ENCODE measurements around the gene KDM6B. TPM values are rescaled to one million over a fixed set of nuclear protein-coding genes. Genes with fewer than 3 reads are reported as not detected.
A peak's percentile ranks its signal among the peaks of the same experiment; 100 is the strongest.

The KDM6B gene
- total and polyA plus RNA-seq, 7 experiments from 2014 or later, result 0.95 to 179 (median 119) TPM

GRCh38 chr17:7820231-7820630 lies 13.8 kb upstream of the KDM6B start:
- Histone ChIP-seq H3K27me3 (ENCODE audit: control insufficient read depth in 2 of 2, insufficient read depth in 2 of 2, low read length in 2 of 2) (no peaks in the 10 kb centered on the region), H3K36me3 (ENCODE audit: control insufficient read depth in 2 of 3, insufficient read depth in 3 of 3, low read length in 3 of 3) (no peaks in the 10 kb centered on the region), H3K4me3 (ENCODE audit: low read length) (no peak overlapping the region), H3K4me1 (ENCODE audit: control insufficient read depth in 2 of 2, insufficient read depth in 2 of 2, low read length in 2 of 2) (no peaks in the 10 kb centered on the region), H3K9me3 (ENCODE audit: control insufficient read depth in 2 of 3, low read length in 3 of 3) (no peaks in the 10 kb centered on the region), H3K27ac (ENCODE audit: low read depth, low read length) (no peak overlapping the region)
- ATAC-seq (no peak), DNase-seq (no peak)
- Mint-ChIP-seq H3K4me1 (peaks cover 0 to 5% (median 0%) of the 10 kb centered on the region in 7 donors), H3K36me3 (no peaks in the 10 kb centered on the region), H3K27ac (no peak overlapping the region), H3K27me3 (peaks cover 0 to 5% (median 0%) of the 10 kb centered on the region in 5 donors), H3K9me3 (no peaks in the 10 kb centered on the region), H3K4me3 (no peak overlapping the region)
- CTCF ChIA-PET, result interaction anchor here (2.0 kb wide), 1 partner anchor 18 kb away, joined by 5 read pairs; no protein-coding TSS in a partner anchor
- POLR2A ChIA-PET, result interaction anchor here (1.0 kb wide), 1 partner anchor 15 kb away, joined by 3 read pairs; no protein-coding TSS in a partner anchor
- intact Hi-C loops (cut with micrococcal nuclease), result loop anchor here in 1 of 2 donors (10.0 kb wide), 1 partner anchor 75 kb away; no protein-coding TSS in a partner anchor

DNA sequence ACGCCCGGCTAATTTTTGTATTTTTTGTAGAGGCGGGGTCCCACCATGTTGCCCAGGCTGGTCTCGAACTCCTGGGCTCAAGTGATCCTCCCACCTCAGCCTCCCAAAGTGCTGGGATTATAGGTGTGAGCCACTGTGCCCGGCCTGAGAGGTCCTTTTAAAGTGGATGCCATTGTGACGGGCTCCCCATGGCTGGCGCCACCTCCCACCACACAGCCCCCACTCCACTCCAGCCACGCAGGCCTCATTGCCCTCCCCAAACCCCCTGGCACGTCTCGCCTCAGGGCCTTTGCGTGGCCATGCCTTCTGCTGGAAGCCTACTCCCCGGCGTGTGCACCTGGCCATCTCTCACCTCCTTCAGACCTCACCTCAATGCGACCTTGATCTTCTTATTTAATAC lies 11.9 kb upstream of the KDM6B start:
- Mint-ChIP-seq H3K4me3 (no peak overlapping the region), H3K9me3 (no peaks in the 10 kb centered on the region), H3K27ac (peak overlapping the region in 1 of 9 donors; percentile 10), H3K27me3 (peaks cover 0 to 15% (median 0%) of the 10 kb centered on the region in 5 donors), H3K4me1 (peaks cover 0 to 5% (median 0%) of the 10 kb centered on the region in 7 donors), H3K36me3 (no peaks in the 10 kb centered on the region)
- no peak overlapping the region for H3K4me3 ChIP-seq (ENCODE audit: low read length)
- H3K36me3 ChIP-seq (ENCODE audit: control insufficient read depth in 2 of 3, insufficient read depth in 3 of 3, low read length in 3 of 3), result no peaks in the 10 kb centered on the region
- POLR2A ChIA-PET, result no interaction called here
- no peaks in the 10 kb centered on the region for H3K27me3 ChIP-seq (ENCODE audit: control insufficient read depth in 2 of 2, insufficient read depth in 2 of 2, low read length in 2 of 2)
- no peaks in the 10 kb centered on the region for H3K9me3 ChIP-seq (ENCODE audit: control insufficient read depth in 2 of 3, low read length in 3 of 3)
- CTCF ChIA-PET, result interaction anchor here (1.0 to 2.2 kb wide), 5 partner anchors 11 to 219 kb away, joined by 3 to 9 read pairs (median 5); no protein-coding TSS in a partner anchor
- ATAC-seq (no peak), DNase-seq (no peak)
- H3K4me1 ChIP-seq (ENCODE audit: control insufficient read depth in 2 of 2, insufficient read depth in 2 of 2, low read length in 2 of 2), result no peaks in the 10 kb centered on the region
- intact Hi-C loops (cut with micrococcal nuclease), result loop anchor here (1.0 to 10.0 kb wide), 9 partner anchors 11 to 235 kb away; partner anchors contain the start of genes KDM6B (in 1 of the 2) and NAA38 (in 1 of the 2)
- H3K27ac ChIP-seq (ENCODE audit: low read depth, low read length), result no peak overlapping the region

GRCh38 chr17:7823581-7824001 lies 10.4 kb upstream of the KDM6B start:
- no peak for ATAC-seq
- Histone ChIP-seq H3K9me3 (ENCODE audit: control insufficient read depth in 2 of 3, low read length in 3 of 3) (no peaks in the 10 kb centered on the region), H3K27me3 (ENCODE audit: control insufficient read depth in 2 of 2, insufficient read depth in 2 of 2, low read length in 2 of 2) (no peaks in the 10 kb centered on the region), H3K4me1 (ENCODE audit: control insufficient read depth in 2 of 2, insufficient read depth in 2 of 2, low read length in 2 of 2) (no peaks in the 10 kb centered on the region), H3K4me3 (ENCODE audit: low read length) (no peak overlapping the region), H3K36me3 (ENCODE audit: control insufficient read depth in 2 of 3, insufficient read depth in 3 of 3, low read length in 3 of 3) (no peaks in the 10 kb centered on the region), H3K27ac (ENCODE audit: low read depth, low read length) (no peak overlapping the region)
- Mint-ChIP-seq H3K4me1 (peaks cover 0 to 5% (median 0%) of the 10 kb centered on the region in 7 donors), H3K36me3 (no peaks in the 10 kb centered on the region), H3K27me3 (peaks cover 0 to 23% (median 0%) of the 10 kb centered on the region in 5 donors), H3K4me3 (no peak overlapping the region), H3K9me3 (no peaks in the 10 kb centered on the region), H3K27ac (peak overlapping the region in 1 of 9 donors; percentile 38)
- ChIA-PET CTCF (interaction anchor here (0.6 to 2.2 kb wide), 10 partner anchors 9 to 293 kb away, joined by 3 to 8 read pairs (median 4); partner anchors contain the start of genes CYB5D1 and NAA38), POLR2A (interaction anchor here (0.6 kb wide), 1 partner anchor 20 kb away, joined by 3 read pairs; no protein-coding TSS in a partner anchor)
- DNase-seq, result no peak
- intact Hi-C loops (cut with micrococcal nuclease), result loop anchor here in 1 of 2 donors (10.0 kb wide), 1 partner anchor 79 kb away; no protein-coding TSS in a partner anchor

GRCh38 chr17:7824021-7824924 lies 9.7 kb upstream of the KDM6B start:
- Histone ChIP-seq H3K4me3 (ENCODE audit: low read length) (no peak overlapping the region), H3K27ac (ENCODE audit: low read depth, low read length) (no peak overlapping the region), H3K36me3 (ENCODE audit: control insufficient read depth in 2 of 3, insufficient read depth in 3 of 3, low read length in 3 of 3) (no peaks in the 10 kb centered on the region), H3K9me3 (ENCODE audit: control insufficient read depth in 2 of 3, low read length in 3 of 3) (no peaks in the 10 kb centered on the region), H3K4me1 (ENCODE audit: control insufficient read depth in 2 of 2, insufficient read depth in 2 of 2, low read length in 2 of 2) (no peaks in the 10 kb centered on the region), H3K27me3 (ENCODE audit: control insufficient read depth in 2 of 2, insufficient read depth in 2 of 2, low read length in 2 of 2) (no peaks in the 10 kb centered on the region)
- no peak for ATAC-seq
- Mint-ChIP-seq H3K27me3 (peaks cover 0 to 26% (median 0%) of the 10 kb centered on the region in 5 donors), H3K4me1 (peaks cover 0 to 5% (median 0%) of the 10 kb centered on the region in 7 donors), H3K9me3 (no peaks in the 10 kb centered on the region), H3K27ac (peak overlapping the region in 2 of 9 donors; percentile 23 to 38), H3K4me3 (no peak overlapping the region), H3K36me3 (no peaks in the 10 kb centered on the region)
- intact Hi-C loops (cut with micrococcal nuclease), result loop anchor here in 1 of 2 donors (10.0 kb wide), 1 partner anchor 79 kb away; no protein-coding TSS in a partner anchor
- no peak for DNase-seq
- ChIA-PET CTCF (interaction anchor here (0.7 to 2.2 kb wide), 8 partner anchors 9 to 74 kb away, joined by 3 to 8 read pairs (median 4); partner anchors contain the start of genes CYB5D1 and NAA38), POLR2A (interaction anchor here (0.8 to 1.7 kb wide), 3 partner anchors 11 to 161 kb away, joined by 3 to 7 read pairs (median 3); partner anchors contain the start of gene NAA38)

GRCh38 chr17:7825206-7825990 lies 8.6 kb upstream of the KDM6B start:
- no peak overlapping the region for H3K4me3 ChIP-seq (ENCODE audit: low read length)
- no peaks in the 10 kb centered on the region for H3K27me3 ChIP-seq (ENCODE audit: control insufficient read depth in 2 of 2, insufficient read depth in 2 of 2, low read length in 2 of 2)
- no peaks in the 10 kb centered on the region for H3K4me1 ChIP-seq (ENCODE audit: control insufficient read depth in 2 of 2, insufficient read depth in 2 of 2, low read length in 2 of 2)
- peak; percentile 47 for ATAC-seq
- ChIA-PET CTCF (interaction anchor here (0.5 to 1.5 kb wide), 4 partner anchors 16 to 204 kb away, joined by 3 to 4 read pairs (median 4); no protein-coding TSS in a partner anchor), POLR2A (interaction anchor here (0.9 to 1.7 kb wide), 3 partner anchors 10 to 32 kb away, joined by 3 to 7 read pairs (median 4); partner anchors contain the start of gene NAA38)
- Mint-ChIP-seq H3K4me3 (no peak overlapping the region), H3K4me1 (peaks cover 0 to 5% (median 0%) of the 10 kb centered on the region in 7 donors), H3K27me3 (peaks cover 0 to 32% (median 0%) of the 10 kb centered on the region in 5 donors), H3K9me3 (no peaks in the 10 kb centered on the region), H3K27ac (peak overlapping the region in 1 of 9 donors; percentile 23), H3K36me3 (no peaks in the 10 kb centered on the region)
- no peaks in the 10 kb centered on the region for H3K9me3 ChIP-seq (ENCODE audit: control insufficient read depth in 2 of 3, low read length in 3 of 3)
- H3K36me3 ChIP-seq (ENCODE audit: control insufficient read depth in 2 of 3, insufficient read depth in 3 of 3, low read length in 3 of 3), result no peaks in the 10 kb centered on the region
- no peak for DNase-seq
- intact Hi-C loops (cut with micrococcal nuclease), result loop anchor here in 1 of 2 donors (10.0 kb wide), 1 partner anchor 81 kb away; no protein-coding TSS in a partner anchor
- H3K27ac ChIP-seq (ENCODE audit: low read depth, low read length), result no peak overlapping the region
